HepG2 (cell line): Measurements from ENCODE around the gene FAM200B. TPM values are rescaled to one million over a fixed set of nuclear protein-coding genes. Genes with fewer than 3 reads are reported as not detected.

ENCODE experiments used
- CEBPG ChIP-seq: IDR thresholded peaks from 2 replicates; pipeline ENCODE4 v1.6.1; 2016
- FIP1L1 ChIP-seq: fragments of 200-400 bp; formaldehyde crosslinking; IDR thresholded peaks from 2 replicates; pipeline ENCODE4 v1.6.1; 2018; ENCODE audit warnings: low read depth, mild to moderate bottlenecking, low read length, moderate library complexity, borderline replicate concordance; ENCODE audit not compliant: insufficient read depth
- GPN1 ChIP-seq: sonication (generic); formaldehyde crosslinking; IDR thresholded peaks from 2 replicates; pipeline ENCODE4 v1.5.1; 2020; ENCODE audit warnings: missing genetic modification reagents, borderline replicate concordance
- HBP1 ChIP-seq: IDR thresholded peaks from 2 replicates; pipeline ENCODE4 v1.6.1; 2016; ENCODE audit warnings: low read depth, control low read depth
- NONO ChIP-seq, 2 experiments: fragments of 450-650 bp in 1 of 2; sonication (generic) in 1 of 2; formaldehyde crosslinking in 1 of 2; IDR thresholded peaks in 1 of 2; conservative IDR thresholded peaks in 1 of 2; 2 replicates each; pipeline versions ENCODE4 v1.6.1 to v1.8.0; 2017 to 2022; ENCODE audit warnings: mild to moderate bottlenecking in 1 of 2, missing genetic modification reagents in 1 of 2, moderate library complexity in 1 of 2
- RBAK ChIP-seq: sonication (generic); formaldehyde crosslinking; IDR thresholded peaks from 2 replicates; pipeline ENCODE4 v1.5.1; 2020; ENCODE audit warnings: mild to moderate bottlenecking, missing genetic modification reagents
- SNAPC5 ChIP-seq: sonication (generic); formaldehyde crosslinking; IDR thresholded peaks from 2 replicates; pipeline ENCODE4 v1.8.1; 2023; ENCODE audit warnings: mild to moderate bottlenecking, missing genetic modification reagents, borderline replicate concordance
- ZFP1 ChIP-seq: IDR thresholded peaks from 2 replicates; pipeline ENCODE4 v1.6.1; 2016
- ZFY ChIP-seq: sonication (generic); formaldehyde crosslinking; IDR thresholded peaks from 2 replicates; pipeline ENCODE4 v1.4.0; 2020; ENCODE audit warnings: missing genetic modification reagents
- ZNF101 ChIP-seq: sonication (generic); formaldehyde crosslinking; IDR thresholded peaks from 2 replicates; pipeline ENCODE4 v1.4.0; 2020; ENCODE audit warnings: mild to moderate bottlenecking, low read depth, missing genetic modification reagents, borderline replicate concordance
- ZNF230 ChIP-seq: sonication (generic); formaldehyde crosslinking; IDR thresholded peaks from 2 replicates; pipeline ENCODE4 v1.4.0; 2020; ENCODE audit warnings: mild to moderate bottlenecking, missing genetic modification reagents
- ZNF256 ChIP-seq: sonication (generic); formaldehyde crosslinking; conservative IDR thresholded peaks from 2 replicates; pipeline ENCODE4 v1.4.0; 2020; ENCODE audit warnings: missing genetic modification reagents
- ZNF326 ChIP-seq: sonication (generic); formaldehyde crosslinking; IDR thresholded peaks from 2 replicates; pipeline ENCODE4 v1.4.0; 2020; ENCODE audit warnings: missing genetic modification reagents, borderline replicate concordance
- ZNF44 ChIP-seq: sonication (generic); formaldehyde crosslinking; IDR thresholded peaks from 2 replicates; pipeline ENCODE4 v1.5.1; 2020; ENCODE audit warnings: mild to moderate bottlenecking, missing genetic modification reagents
- ZNF558 ChIP-seq: sonication (generic); formaldehyde crosslinking; IDR thresholded peaks from 2 replicates; pipeline ENCODE4 v1.9.0; 2022; ENCODE audit warnings: mild to moderate bottlenecking, missing genetic modification reagents, borderline replicate concordance
- ZNF777 ChIP-seq: sonication (generic); formaldehyde crosslinking; IDR thresholded peaks from 2 replicates; pipeline ENCODE4 v1.4.0; 2020; ENCODE audit warnings: missing genetic modification reagents
- polyA plus RNA-seq, 8 experiments: library from polyadenylated mRNA; depleted of rRNA in 3 of 8; stranded (reverse) in 7 of 8; unstranded in 1 of 8; fragments of >200 nt; fragmentation: Illumina TruSeq in 4 of 8; extraction: Trizol in 4 of 8; gene quantifications; 2 replicates each; pipeline versions ENCODE4 v1.2.1 to v1.2.3, GENCODE V29; 2011 to 2016; ENCODE audit warnings: low read depth in 4 of 8, missing spikeins in 1 of 8, mixed read lengths in 1 of 8; ENCODE audit not compliant: insufficient read depth in 1 of 8
- total RNA-seq, 5 experiments: library from RNA; depleted of rRNA; stranded (reverse); fragments of >200 nt; fragmentation: Illumina TruSeq; extraction: Trizol; gene quantifications; 2 replicates each; pipeline ENCODE4 v1.2.3, GENCODE V29; 2016; ENCODE audit warnings: low read depth in 1 of 5
- TF ChIP-seq, protein P1 (sequence below): sonication (generic); formaldehyde crosslinking; IDR thresholded peaks from 2 replicates; pipeline ENCODE4 v1.4.0; 2020; ENCODE audit warnings: mild to moderate bottlenecking, missing genetic modification reagents
- TF ChIP-seq, protein P2 (sequence below): sonication (generic); formaldehyde crosslinking; IDR thresholded peaks from 2 replicates; pipeline ENCODE4 v1.4.0; 2020; ENCODE audit warnings: mild to moderate bottlenecking, low read depth, missing genetic modification reagents

Gene FAM200B
- total and polyA plus RNA-seq, 2 of the 13 experiments (the other 11 are each of a cell fraction or from before 2014, with no cell fraction given): 25.6 to 41.8 TPM

GRCh38 chr4:15681372-15682241 lies at the start of gene FAM200B (continued):
- TF ChIP-seq HBP1: no peak
- peak; percentile 84; the same call in 1 of the 2 replicates for TF ChIP-seq SNAPC5 (CRISPR knock-in tag)
- TF ChIP-seq, protein P1, sequence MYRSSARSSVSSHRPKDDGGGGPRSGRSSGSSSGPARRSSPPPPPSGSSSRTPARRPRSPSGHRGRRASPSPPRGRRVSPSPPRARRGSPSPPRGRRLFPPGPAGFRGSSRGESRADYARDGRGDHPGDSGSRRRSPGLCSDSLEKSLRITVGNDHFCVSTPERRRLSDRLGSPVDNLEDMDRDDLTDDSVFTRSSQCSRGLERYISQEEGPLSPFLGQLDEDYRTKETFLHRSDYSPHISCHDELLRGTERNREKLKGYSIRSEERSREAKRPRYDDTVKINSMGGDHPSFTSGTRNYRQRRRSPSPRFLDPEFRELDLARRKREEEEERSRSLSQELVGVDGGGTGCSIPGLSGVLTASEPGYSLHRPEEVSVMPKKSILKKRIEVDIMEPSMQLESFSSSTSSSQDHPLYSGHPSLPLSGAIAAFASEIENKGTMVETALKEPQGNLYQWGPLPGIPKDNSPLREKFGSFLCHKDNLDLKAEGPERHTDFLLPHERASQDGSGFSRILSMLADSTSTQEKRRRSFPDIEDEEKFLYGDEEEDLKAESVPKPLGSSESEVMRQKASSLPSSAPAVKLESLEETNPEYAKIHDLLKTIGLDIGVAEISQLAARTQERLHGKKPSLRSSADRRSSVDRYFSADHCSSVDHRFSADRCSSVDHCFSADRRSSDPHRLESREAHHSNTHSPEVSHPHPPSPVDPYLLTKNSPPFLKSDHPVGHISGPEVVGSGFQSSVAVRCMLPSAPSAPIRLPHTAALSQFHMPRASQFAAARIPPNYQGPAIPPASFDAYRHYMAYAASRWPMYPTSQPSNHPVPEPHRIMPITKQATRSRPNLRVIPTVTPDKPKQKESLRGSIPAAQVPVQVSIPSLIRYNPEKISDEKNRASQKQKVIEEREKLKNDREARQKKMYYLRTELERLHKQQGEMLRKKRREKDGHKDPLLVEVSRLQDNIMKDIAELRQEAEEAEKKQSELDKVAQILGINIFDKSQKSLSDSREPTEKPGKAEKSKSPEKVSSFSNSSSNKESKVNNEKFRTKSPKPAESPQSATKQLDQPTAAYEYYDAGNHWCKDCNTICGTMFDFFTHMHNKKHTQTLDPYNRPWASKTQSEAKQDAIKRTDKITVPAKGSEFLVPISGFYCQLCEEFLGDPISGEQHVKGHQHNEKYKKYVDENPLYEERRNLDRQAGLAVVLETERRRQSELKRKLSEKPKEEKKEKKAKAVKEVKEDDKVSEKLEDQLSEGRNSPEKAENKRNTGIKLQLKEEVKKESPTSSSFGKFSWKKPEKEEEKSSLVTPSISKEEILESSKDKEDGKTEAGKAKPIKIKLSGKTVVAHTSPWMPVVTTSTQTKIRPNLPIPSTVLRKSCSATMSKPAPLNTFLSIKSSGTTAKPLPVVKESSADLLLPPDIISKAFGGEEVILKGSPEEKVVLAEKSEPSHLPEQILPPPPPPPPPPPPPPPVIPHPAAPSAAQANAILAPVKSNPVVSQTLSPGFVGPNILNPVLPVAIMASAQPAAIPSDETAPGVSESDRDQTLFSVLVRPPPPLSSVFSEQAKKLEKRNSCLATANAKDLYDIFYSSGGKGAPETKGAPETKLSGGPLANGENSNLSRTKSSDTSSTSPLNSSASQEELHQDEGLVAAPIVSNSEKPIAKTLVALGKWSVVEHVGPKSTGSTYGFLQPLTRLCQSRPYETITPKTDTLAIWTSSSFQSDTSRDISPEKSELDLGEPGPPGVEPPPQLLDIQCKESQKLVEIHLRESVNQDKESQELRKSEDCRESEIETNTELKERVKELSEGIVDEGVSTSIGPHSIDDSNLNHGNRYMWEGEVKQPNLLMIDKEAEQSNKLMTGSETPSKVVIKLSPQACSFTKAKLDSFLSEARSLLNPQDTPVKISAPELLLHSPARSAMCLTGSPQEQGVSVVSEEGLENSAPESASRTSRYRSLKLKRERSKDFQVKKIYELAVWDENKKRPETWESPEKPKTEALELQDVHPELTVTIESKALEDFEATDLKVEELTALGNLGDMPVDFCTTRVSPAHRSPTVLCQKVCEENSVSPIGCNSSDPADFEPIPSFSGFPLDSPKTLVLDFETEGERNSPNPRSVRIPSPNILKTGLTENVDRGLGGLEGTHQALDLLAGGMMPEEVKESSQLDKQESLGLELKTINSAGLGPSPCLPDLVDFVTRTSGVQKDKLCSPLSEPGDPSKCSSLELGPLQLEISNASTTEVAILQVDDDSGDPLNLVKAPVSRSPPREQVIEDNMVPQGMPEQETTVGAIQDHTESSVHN (CRISPR knock-in tag): no peak
- TF ChIP-seq ZNF44 (CRISPR knock-in tag): peak; percentile 78; the same call in 1 of the 2 replicates
- TF ChIP-seq ZNF230 (CRISPR knock-in tag): peak; percentile 56; the same call in 1 of the 2 replicates
- no peak; the same call in 1 of the 2 replicates for TF ChIP-seq FIP1L1
- 0 out of 2 replicates have a peak, but pooled peaks have one; percentile 35 for TF ChIP-seq ZNF256 (CRISPR knock-in tag)
- TF ChIP-seq ZNF101 (CRISPR knock-in tag): peak; percentile 40; the same call in 1 of the 2 replicates
- TF ChIP-seq NONO (IDR thresholded peaks at IDR 0.05): no peak
- TF ChIP-seq NONO (CRISPR knock-in tag; conservative IDR thresholded peaks at IDR 0.05): peak; percentile 90
- TF ChIP-seq ZFY: peak; percentile 98
- no peak for TF ChIP-seq GPN1 (CRISPR knock-in tag)
- no peak; the same call in 1 of the 2 replicates for TF ChIP-seq RBAK (CRISPR knock-in tag)
- TF ChIP-seq ZFP1 (CRISPR knock-in tag): 0 out of 2 replicates have a peak, but pooled peaks have one; percentile 42
- TF ChIP-seq ZNF558 (CRISPR knock-in tag): peak; percentile 94; the same call in 1 of the 2 replicates
- TF ChIP-seq CEBPG: peak; percentile 18; the same call in 1 of the 2 replicates
- TF ChIP-seq ZNF777: peak; percentile 35; the same call in 1 of the 2 replicates
- TF ChIP-seq ZNF326 (CRISPR knock-in tag): no peak
- TF ChIP-seq, protein P2, sequence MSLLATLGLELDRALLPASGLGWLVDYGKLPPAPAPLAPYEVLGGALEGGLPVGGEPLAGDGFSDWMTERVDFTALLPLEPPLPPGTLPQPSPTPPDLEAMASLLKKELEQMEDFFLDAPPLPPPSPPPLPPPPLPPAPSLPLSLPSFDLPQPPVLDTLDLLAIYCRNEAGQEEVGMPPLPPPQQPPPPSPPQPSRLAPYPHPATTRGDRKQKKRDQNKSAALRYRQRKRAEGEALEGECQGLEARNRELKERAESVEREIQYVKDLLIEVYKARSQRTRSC: 0 out of 2 replicates have a peak, but pooled peaks have one; percentile 80
